Activated gamma-delta T cell (primary cell): ENCODE data around the gene FARS2.

Experiments used
- DNase-seq: peaks from one replicate; lab custom pipeline; 2025; lab: John Stamatoyannopoulos, UW

FARS2 gene

GRCh38 chr6:5325173-5325572 lies 63.9 kb downstream of the FARS2 start:
- DNase-seq: no peak

DNA sequence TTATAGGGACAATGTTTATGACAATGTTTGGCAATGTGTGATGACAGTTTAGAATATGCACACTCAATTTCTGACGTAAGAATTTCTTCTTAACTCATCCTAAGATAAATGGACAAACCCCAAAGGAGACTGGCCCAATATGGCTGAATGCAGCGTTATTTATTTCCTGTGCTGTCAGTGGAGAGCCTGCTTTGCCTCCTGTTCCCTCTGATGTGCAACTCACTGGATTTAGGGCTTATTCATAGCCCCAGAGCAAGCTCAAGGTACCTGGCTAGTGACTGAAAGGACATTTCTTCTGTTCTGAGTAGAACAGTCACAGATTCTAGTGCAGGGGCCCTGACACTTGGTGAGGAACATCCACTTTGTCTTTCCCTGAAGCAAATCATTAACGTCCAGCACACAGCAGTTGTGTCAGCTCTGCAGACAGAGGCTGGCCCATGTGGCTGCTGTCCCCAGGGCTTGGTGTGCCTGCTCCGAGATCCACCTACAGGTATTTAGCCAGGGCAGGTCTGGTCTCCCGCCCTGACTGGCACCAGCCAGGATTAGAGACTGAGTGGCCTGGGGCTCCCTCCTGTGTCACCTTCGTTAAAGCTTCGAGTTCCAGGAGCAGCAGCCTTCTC lies 64.8 kb downstream of the FARS2 start:
- DNase-seq: no peak

DNA sequence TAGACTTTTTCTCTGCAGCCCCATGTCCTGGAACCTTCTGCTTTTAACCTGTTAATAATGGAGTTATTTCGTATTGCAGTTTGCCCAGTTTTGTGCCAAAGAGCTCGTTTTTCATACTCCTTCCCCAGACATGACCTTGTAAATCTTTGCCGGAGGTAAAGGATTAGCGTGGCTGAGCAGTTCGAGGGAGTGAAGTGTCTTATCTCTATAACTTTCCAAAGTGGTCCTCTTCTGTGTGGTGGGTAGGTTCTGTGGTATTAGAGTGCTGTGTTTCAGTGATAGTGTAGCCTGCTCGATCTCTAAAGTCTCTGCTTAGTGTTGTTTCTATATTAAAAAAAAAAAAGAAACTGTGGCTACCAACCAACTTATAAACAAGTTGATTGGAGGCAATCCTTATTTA lies 67.5 kb downstream of the FARS2 start:
- no peak for DNase-seq

DNA sequence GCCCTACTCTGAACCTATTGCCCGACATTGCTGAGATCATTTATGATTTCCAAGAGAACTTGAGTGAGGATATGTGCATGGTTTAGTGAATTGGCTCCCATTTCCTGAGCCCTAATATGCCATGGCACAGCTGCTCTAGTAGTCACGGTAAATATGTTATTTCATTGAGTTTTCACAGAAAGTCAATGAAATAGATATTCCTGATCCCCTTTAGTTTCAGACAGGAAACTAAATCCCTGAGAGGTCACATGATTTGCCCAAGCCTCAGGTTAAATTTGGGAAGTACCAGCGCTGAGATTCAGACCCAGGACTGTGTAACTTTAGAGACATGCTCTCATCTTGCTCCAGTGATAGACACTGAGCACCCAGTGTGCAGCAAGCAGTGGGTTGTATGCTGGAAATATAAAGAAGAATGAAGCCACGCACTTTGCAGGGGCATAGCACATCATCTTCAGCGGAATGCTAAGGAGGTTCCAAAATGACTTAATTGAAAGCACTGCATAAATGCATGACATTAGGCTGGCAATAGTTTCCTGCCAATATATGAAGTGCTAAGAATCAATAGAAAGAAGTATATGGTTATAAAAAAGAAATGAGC lies 70.6 kb downstream of the FARS2 start:
- DNase-seq: no peak

GRCh38 chr6:5333658-5334057 lies 72.3 kb downstream of the FARS2 start:
- DNase-seq: no peak

DNA sequence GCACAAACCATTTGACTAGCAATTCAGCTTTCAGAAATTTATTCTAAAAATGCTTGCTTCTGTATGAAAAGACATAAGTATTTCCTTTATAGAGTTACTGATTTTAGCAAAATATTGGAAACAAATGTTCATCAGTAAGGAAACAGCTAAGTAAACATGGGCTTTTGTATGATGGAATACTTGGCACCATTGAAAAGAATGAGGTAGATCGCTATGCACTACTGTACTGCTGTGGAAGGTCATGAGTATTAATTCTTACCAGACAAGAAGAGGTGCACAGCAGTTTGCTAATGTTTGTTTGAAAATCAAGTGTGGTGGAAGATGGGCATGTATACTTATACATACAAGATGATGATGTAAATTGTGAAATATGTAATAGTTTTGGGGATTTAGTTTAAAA lies 73.0 kb downstream of the FARS2 start:
- no peak for DNase-seq

DNA sequence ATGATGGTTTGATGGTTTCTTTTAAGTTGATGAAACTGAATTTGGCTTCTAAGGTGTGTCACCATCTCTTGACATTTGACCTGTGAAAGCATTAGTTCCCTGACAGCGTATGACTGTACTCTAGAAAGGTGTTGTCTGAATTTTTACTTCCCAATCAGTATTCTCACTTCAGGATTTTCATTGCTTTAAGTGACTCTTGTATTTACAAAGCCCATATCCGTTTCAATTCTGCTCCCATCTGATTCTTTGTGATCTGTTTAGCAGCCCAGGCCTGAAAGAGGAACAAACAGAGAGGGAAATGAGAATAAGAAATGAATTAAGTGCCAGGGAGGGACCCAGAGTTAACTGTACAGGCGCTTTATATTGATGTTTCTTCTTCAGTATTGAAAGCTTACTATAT lies 73.7 kb downstream of the FARS2 start:
- no peak for DNase-seq

DNA sequence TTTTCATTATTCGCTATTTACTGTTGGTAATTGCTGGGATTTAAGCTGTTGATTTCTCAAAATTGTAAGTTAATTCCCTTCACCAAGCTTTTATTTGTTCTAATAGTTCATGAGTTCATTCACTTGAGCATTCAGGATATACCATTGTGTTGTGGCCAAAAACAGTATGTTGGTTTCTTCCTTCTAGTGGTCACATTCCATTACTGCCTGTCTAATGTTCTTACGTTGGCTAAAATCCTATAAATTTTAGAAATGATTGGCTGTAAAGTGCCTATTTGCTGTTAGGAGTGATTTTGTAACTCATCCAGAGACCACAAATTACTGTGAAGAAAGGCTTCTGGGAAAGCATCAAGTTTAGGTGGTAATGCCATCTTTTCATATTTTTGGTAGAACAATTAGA lies 76.3 kb downstream of the FARS2 start:
- no peak for DNase-seq

GRCh38 chr6:5338177-5338960 lies 77.1 kb downstream of the FARS2 start:
- DNase-seq: no peak

DNA sequence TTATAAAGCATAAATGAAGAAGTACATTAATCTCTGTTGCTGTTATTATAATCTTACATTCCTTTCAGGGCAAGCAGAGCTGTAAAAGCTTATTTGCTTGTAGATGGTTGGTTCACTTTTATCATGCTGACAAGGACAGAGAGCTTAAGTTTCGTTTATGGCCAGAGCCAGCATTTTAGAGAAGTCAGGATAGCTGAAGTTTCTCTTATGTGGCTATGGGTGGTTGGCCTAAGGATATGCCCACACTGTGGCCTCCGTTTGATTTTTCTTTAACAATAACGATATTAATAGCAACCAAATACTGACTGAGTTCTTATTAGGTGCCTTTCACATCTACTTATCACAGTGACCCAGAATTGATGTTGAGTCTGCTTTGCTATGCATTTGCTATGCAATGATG lies 78.5 kb downstream of the FARS2 start:
- no peak for DNase-seq

DNA sequence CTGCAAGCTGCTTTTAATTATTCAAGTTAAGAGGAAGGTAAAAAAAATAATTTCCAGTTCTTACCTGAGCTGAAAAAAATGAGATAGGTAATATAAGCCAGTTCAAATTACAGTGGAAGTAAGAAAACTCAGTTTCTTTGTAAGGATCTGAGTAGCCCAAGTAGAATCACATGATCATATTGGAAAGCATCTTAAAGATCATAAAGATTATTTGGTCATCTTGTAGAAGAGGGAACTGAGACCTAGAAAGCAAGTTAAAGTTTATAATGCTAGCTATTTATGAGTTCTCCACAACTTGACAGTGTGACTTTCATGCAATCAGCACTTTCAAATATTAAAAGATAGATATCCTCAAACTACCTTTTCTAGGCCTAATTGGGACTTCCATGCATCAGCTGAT lies 80.5 kb downstream of the FARS2 start:
- DNase-seq: no peak

DNA sequence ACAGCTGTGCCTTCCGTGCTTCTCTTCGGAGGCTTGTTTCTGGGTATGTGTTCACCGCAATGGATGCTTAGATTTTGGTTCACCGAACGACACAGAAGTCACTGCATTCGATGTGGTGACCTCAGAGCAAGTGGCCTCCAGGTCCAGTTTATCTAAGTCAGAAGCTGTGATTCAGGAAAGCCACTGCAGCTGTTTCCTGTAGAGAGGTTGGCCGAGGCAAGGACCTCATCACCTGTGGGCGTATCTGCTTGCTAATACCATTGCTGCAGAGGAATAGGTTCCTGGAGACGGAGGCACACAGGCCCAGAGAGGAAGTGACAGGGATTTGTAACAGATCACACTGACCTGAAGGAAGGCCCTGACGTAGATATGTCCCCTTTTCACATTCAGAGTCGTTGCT lies 82.7 kb downstream of the FARS2 start:
- no peak for DNase-seq

DNA sequence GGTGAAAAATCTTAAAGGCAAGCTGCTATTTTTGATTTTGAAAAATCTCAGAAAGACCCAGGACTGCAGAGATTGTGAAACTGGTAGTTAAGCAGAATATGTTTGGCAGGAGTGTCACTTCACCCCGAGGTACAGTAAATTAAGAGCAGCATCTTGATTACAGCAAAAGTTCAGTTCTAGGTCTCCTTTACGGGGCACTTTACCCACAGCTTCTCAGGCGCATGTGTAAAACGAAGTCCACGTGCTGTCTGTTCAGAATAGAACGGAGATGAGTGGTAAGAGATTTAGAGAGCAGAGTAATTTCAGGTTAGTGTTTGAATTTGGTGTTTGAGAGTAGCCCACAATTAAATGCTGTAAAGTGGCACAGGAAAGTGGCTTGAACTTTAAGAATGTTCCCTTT lies 84.0 kb downstream of the FARS2 start:
- DNase-seq: no peak

GRCh38 chr6:5351552-5352210 lies 90.4 kb downstream of the FARS2 start:
- no peak for DNase-seq

DNA sequence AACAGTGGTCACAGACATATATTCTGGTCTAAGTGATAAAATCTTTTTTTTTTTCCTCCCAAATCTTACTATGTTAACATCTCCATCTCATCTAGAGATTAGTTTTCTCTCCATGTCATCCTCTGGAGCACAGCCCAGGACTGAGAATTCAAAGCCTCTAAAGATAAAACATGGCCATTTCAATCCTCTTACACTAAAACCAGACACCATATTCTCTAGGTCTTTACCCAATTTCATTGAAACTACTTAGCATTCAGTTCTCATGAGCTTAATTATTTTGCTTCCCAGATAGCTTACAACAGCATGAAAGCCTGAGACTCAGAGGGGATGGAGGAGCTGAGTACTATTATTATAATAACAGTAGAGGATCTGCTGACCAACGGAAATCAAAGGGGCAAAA lies 92.7 kb downstream of the FARS2 start:
- no peak for DNase-seq

DNA sequence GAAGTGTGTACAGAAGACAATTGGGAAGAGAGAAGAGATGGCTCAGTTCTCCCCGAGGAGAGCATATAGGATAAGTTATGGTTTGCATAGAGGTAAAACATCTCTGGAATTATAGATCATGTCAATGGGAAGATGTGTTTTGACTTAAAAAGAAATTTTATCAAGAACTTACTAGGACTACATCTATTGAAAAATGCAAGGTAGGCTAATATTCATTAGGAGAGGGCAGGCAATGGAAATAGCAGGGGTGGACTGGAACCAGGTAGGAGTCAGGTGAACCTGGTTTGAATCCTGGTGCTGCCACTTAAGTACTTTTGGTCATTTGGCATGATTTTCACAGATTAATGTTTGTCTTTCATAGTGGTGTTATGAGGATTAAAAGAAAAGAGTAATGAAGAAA lies 96.2 kb downstream of the FARS2 start:
- DNase-seq: no peak

DNA sequence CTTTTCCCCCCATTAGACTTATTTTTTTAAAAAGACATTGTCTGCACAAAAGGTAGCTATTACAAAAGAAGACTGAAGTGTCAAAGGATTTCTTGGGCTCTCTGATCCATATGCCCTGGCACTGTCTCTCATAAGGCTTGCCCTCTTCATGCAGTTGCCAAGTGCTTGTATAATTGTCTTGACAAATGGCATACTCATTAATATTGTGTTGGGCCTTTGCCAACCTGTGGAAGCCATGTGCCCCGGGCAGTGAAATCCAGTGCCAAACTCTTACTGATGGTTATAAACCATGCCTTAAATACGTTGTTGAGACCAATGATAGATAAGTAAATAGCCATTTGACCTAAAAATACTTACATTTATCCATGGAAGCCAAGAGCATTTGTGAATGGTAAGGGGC lies 98.1 kb downstream of the FARS2 start:
- no peak for DNase-seq

DNA sequence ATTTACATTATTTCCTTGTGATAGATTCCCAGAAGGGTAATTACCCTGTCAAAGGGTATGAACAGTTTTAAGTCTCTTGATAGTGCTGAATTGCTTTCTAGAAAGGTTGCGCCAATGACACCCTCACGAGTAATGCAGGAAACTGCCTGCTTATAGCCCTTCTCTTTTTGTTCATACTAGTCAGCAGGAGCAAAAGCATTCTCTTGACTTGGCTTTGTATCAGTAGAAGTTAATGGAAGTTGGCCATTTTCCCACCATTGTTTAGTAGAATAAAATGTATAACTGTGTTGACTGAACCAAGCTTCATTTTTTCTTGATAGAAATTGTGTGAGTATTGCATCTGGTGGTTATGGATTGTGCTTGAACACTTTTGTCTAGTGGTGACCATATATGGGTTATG lies 100.1 kb downstream of the FARS2 start:
- DNase-seq: no peak

GRCh38 chr6:5365436-5366195 lies 104.3 kb downstream of the FARS2 start:
- DNase-seq: no peak

GRCh38 chr6:5366941-5367340 lies 105.6 kb downstream of the FARS2 start:
- DNase-seq: no peak

- DNase-seq: no peak
Observed at GRCh38 chr6:5367510-5367909, 106.2 kb downstream of the FARS2 start.

DNA sequence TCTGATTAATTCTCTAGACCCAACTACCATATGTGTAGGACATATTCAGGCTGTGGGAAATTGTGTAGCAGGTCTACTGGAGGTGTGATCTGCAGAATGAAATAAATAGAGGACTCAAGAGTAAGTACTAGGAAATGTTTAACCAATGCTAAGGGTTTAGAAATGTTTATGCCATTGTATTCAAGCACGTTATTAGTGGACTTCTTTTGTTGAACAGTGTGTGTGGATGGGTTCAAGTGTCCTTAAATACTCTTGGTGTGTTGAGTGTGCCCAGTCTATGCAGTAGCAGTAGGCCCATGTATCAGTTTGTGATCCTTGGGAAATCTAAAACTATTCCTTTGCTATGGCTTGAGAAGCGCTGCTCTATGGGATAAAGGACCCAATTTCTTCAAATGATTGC lies 112.1 kb downstream of the FARS2 start:
- DNase-seq: no peak
